Neural progenitor cell (in vitro differentiated cells): ENCODE measurements around the gene RALBP1.

Experiments used
- EZH2 ChIP-seq: fragments of 200-600 bp; sonication (generic); IDR thresholded peaks from 2 replicates; pipeline ENCODE4 v1.6.1; 2017; ENCODE audit warnings: antibody characterized with exemption, mild to moderate bottlenecking, moderate library complexity
- TF ChIP-seq, protein P1 (sequence below): fragments of 200-600 bp; sonication (generic); IDR thresholded peaks from 2 replicates; pipeline ENCODE4 v1.5.1; 2017; ENCODE audit warnings: antibody characterized with exemption, mild to moderate bottlenecking

GRCh38 chr18:9557250-9557943 lies 82.1 kb downstream of the RALBP1 start:
- TF ChIP-seq, protein P1, sequence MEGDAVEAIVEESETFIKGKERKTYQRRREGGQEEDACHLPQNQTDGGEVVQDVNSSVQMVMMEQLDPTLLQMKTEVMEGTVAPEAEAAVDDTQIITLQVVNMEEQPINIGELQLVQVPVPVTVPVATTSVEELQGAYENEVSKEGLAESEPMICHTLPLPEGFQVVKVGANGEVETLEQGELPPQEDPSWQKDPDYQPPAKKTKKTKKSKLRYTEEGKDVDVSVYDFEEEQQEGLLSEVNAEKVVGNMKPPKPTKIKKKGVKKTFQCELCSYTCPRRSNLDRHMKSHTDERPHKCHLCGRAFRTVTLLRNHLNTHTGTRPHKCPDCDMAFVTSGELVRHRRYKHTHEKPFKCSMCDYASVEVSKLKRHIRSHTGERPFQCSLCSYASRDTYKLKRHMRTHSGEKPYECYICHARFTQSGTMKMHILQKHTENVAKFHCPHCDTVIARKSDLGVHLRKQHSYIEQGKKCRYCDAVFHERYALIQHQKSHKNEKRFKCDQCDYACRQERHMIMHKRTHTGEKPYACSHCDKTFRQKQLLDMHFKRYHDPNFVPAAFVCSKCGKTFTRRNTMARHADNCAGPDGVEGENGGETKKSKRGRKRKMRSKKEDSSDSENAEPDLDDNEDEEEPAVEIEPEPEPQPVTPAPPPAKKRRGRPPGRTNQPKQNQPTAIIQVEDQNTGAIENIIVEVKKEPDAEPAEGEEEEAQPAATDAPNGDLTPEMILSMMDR: no peak
- TF ChIP-seq EZH2: no peak
